AG09319 (cell line): ENCODE measurements around the gene CFAP99.

Experiments
- DNase-seq: peaks from one replicate; pipeline ENCODE4 v3.0.0-alpha.2; 2010; ENCODE audit warnings: low read depth; ENCODE audit errors: extremely low read depth
- CTCF ChIP-seq: IDR thresholded peaks from 2 replicates; pipeline ENCODE4 v1.5.1; 2011; ENCODE audit warnings: low read depth, mild to moderate bottlenecking, inconsistent platforms, low read length, moderate library complexity

Gene CFAP99

GRCh38 chr4:2432991-2433530, 14.3 kb downstream of the CFAP99 start:
- DNase-seq, result no peak

DNA sequence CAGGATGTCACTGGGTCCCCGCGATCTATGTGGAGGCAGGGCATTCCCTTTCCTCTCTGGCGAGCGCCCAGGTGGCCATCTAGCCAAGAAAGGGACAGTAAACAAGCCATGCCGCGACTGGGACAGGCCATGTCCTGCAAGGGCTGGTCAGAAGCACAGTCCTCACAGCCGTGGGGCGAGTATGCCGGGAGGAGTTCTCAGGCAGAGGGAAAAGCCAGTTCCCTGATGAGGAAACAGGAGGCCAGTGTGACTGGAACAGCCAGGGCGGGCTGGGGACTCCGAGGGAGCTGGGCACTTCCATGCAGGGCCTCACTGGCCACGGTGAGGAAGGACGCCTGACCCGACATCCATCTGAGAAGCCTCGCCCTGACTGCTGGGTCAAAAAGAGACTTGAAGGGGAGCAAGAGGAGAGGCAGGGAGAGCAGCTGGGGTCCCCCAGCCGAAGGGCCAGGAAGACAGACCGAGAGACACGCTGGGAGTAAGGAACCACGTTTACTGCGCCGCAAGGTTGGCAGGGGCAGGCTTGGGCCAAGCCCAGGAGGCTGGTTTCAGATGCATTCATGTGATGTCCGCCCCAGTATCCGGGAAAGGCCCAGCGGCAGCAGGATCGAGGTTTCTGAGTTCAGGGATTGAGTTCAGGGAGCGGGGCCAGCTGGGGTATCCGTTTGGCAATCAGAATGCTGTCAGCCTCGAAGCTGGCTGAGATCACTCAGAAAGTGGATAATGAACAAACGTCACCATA, 15.0 kb downstream of the CFAP99 start:
- DNase-seq, result no peak
- no peak for TF ChIP-seq CTCF

More at GRCh38 chr4:2432991-2433530, 14.3 kb downstream of the CFAP99 start:
- no peak for TF ChIP-seq CTCF

DNA sequence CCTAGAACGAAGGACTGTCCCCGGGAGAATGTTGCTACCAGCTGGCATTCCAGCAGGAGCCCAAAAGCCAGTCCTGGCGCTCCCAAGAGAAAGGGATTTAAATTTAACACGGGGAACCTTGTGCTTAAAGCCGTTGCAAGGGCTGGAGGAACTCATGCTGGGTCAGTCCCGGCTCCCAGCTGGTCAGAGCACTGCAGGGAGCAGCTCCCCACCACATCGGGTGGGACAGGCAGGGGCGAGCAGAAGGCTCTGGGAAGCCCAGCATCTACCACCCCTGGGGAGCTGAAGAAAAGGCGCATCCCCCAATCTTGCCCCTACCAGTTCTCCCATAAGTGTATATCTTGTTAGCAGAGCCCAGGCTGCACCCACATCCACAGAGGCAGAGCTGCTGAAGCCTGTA, 15.7 kb downstream of the CFAP99 start:
- TF ChIP-seq CTCF, result no peak
- DNase-seq, result no peak

- TF ChIP-seq CTCF, result peak; percentile 42
Observed at GRCh38 chr4:2436301-2436700, 17.5 kb downstream of the CFAP99 start.

DNA sequence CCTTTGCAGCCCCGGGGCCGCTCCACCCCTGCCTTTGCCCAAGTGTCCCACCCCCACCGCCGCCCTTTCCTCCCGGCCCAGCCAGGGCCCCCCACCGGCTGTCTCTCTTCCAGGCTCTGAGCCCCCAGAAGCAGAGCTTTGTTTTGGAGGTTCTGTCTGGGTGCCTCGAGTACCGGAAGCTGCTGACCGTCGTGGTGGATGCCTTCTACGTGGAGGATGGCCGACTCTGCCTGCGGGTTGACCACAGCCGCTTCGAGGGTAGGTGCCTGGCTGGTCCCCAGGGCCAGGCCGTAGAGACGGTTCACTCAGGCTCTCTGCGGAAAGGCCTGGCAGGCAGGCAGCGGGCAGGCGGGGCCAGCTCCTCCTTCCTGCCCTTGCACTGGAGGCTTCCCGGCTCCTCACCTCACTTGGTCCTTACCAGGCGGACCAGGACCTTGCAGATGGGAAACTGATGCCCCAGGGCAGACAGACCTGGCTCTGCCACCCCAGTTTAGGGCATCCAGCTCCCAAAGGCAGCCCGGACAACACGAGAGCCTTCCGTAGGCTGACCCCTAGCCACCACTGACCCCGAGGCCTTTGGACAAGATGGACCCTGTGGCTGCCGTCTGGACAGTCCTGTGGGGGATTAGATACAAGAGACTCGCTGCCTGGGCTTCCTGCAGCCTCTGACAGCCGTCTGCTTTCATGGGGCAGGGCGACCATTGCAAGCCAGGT, 18.2 kb downstream of the CFAP99 start:
- DNase-seq, result no peak
- TF ChIP-seq CTCF, result no peak

More at GRCh38 chr4:2436301-2436700, 17.5 kb downstream of the CFAP99 start:
- no peak for DNase-seq

DNA sequence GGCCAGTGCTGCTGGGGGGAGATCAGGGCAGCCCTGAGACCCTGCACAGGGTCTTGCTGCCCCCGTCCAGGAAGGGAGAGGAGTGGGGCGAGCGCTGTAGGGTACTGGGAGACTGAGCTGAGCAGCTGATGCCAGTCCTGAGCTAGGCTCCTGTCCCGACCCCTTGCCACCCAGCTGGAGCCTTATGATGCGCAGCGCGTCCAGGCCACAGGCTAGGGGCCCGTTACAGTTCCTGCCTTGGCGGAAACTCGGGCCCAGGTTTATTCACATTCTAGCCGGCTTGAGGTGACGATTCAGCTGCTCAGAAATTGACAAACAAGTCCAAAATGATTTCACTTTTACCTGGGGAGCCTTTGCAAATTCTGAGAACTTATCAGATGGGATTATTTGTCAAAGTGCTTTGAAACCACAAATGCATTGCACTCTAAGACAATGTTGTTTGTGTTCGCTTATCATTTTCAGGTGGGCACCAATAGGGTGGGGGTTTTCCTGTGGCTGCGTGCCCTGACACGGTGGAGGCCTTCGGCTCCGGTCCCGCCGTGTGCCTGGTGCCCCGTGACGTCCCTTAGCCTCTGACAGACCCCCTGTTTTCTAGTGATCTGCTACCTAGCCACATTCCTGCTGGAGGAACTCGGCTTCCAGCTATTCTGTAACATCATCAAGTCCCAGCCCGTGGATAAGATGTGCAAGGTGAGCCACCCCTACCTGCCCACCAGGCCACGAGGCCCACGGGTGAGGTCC, 18.9 kb downstream of the CFAP99 start:
- no peak for DNase-seq
- no peak for TF ChIP-seq CTCF
